Measurements from ENCODE around the gene DLGAP1. TPM values are rescaled to one million over a fixed set of nuclear protein-coding genes. Genes with fewer than 3 reads are reported as not detected.

DLGAP1 gene
- total and polyA plus RNA-seq, 9 donors, result 2.0 to 42.7 (median 3.8) TPM

DNA sequence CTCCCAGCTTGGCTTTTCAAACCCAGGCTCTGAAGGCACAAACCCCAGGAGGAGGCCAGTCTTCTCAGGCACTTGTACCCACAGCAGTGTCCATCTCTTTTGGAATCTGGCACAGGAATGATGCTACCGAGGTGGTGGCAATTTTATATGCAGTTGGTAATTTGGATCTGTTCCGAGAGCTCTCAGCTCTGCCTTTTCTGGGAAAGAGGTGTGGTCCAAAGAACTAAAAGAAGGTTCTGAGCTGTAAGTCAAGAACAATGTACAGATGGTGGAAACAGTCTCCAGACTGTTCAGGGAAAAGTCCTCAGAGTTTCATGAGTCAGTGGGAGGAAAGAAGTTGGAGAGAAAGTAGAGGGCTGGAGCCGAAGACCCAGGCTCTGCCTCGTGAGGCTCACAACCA is 651.8 kb downstream of the DLGAP1 start:
- intact Hi-C loops (cut with DNase I), result no loop called here
- 69 to 92% (median 82%) methylated on average over 4 of the region's 4 CpGs for WGBS, 3 donors
- no peak overlapping the region for H3K4me3 ChIP-seq
- DNase-seq, result no peak
- TF ChIP-seq EP300 (IDR thresholded peaks at IDR 0.05) (no peak), POLR2A (IDR thresholded peaks at IDR 0.05) (no peak)
- TF ChIP-seq, protein P1, sequence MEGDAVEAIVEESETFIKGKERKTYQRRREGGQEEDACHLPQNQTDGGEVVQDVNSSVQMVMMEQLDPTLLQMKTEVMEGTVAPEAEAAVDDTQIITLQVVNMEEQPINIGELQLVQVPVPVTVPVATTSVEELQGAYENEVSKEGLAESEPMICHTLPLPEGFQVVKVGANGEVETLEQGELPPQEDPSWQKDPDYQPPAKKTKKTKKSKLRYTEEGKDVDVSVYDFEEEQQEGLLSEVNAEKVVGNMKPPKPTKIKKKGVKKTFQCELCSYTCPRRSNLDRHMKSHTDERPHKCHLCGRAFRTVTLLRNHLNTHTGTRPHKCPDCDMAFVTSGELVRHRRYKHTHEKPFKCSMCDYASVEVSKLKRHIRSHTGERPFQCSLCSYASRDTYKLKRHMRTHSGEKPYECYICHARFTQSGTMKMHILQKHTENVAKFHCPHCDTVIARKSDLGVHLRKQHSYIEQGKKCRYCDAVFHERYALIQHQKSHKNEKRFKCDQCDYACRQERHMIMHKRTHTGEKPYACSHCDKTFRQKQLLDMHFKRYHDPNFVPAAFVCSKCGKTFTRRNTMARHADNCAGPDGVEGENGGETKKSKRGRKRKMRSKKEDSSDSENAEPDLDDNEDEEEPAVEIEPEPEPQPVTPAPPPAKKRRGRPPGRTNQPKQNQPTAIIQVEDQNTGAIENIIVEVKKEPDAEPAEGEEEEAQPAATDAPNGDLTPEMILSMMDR (IDR thresholded peaks at IDR 0.05), result no peak
- H3K27ac ChIP-seq, result no peak overlapping the region
- no peaks in the 10 kb centered on the region for H3K36me3 ChIP-seq
- H3K9me3 ChIP-seq, result no peaks in the 10 kb centered on the region
- H3K4me1 ChIP-seq (ENCODE audit: insufficient read depth), result no peaks in the 10 kb centered on the region
- no peaks in the 10 kb centered on the region for H3K27me3 ChIP-seq

DNA sequence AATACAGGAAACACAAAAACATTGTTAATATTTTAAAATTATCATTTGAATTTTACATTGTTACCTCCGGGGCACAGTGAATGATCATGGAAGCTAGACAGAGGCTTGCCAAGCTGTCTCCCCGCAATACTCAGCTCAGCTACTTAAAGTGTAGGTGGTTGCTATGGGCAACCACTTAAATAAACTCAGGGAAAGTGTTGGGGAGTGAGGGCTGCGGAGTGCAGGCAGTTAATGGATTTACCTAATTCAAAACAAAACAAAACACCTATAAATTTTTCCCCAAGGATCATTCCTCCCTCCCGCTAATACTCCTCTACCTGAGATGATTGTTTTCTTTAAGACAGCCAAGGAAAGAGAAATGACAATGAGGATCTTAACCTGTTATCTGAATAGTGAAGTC is 655.6 kb downstream of the DLGAP1 start:
- Histone ChIP-seq H3K27me3 (no peaks in the 10 kb centered on the region), H3K4me3 (no peak overlapping the region), H3K9me3 (no peaks in the 10 kb centered on the region), H3K27ac (no peak overlapping the region), H3K4me1 (ENCODE audit: insufficient read depth) (no peaks in the 10 kb centered on the region), H3K36me3 (no peaks in the 10 kb centered on the region)
- no peak for DNase-seq
- WGBS, 3 donors, result 43 to 52% (median 43%) methylated on average over 4 of the region's 4 CpGs
- TF ChIP-seq POLR2A (IDR thresholded peaks at IDR 0.05) (no peak), EP300 (IDR thresholded peaks at IDR 0.05) (no peak)
- TF ChIP-seq, protein P1 (IDR thresholded peaks at IDR 0.05), result no peak
- intact Hi-C loops (cut with DNase I), result no loop called here

DNA sequence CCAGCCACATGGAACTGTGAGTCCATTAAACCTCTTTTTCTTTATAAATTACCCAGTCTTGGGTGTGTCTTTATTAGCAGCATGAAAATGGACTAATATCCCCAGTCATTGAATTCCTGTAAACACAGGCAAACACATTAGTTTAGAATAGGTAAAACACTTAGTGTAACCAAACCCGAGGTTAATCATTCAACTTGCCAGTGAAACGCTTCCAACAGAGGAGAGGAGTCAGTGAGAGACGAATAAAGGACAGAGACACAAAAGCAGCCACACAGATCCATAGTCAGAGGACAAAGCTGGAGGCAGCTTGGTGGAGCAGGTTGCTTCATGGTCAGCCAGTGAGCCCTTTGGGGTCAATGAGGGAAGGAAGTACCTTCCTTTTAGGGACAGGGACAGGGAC is 657.1 kb downstream of the DLGAP1 start:
- Histone ChIP-seq H3K4me1 (ENCODE audit: insufficient read depth) (no peaks in the 10 kb centered on the region), H3K27me3 (no peaks in the 10 kb centered on the region), H3K9me3 (no peaks in the 10 kb centered on the region), H3K36me3 (no peaks in the 10 kb centered on the region), H3K27ac (no peak overlapping the region), H3K4me3 (no peak overlapping the region)
- WGBS, 3 donors, result 93 to 95% (median 95%) methylated on average over 3 of the region's 3 CpGs
- TF ChIP-seq POLR2A (IDR thresholded peaks at IDR 0.05) (no peak), EP300 (IDR thresholded peaks at IDR 0.05) (no peak)
- TF ChIP-seq, protein P1 (IDR thresholded peaks at IDR 0.05), result no peak
- intact Hi-C loops (cut with DNase I), result no loop called here
- no peak for DNase-seq

DNA sequence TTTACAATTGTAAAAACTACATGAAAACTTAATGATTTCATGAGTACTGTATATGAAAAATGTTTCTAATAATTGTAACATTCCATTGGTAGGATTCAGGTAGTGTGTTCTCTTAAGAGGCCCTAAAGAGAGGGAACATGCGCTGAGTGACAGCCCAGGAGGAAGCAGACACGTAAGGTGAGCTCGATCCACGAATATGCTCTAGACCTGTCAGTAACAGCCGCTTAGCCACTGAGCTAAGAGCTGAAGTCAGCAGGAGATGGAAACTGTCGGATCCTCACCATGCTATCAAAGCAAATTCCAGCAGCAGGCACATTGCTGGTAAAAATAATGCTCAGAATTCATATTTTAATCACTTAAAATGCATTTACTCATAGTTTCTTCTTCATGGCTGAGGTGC is 658.7 kb downstream of the DLGAP1 start:
- no peaks in the 10 kb centered on the region for H3K27me3 ChIP-seq
- no peak for DNase-seq
- intact Hi-C loops (cut with DNase I), result no loop called here
- H3K4me1 ChIP-seq (ENCODE audit: insufficient read depth), result no peaks in the 10 kb centered on the region
- no peak overlapping the region for H3K4me3 ChIP-seq
- 91 to 95% (median 93%) methylated on average over 6 of the region's 6 CpGs for WGBS, 3 donors
- no peaks in the 10 kb centered on the region for H3K36me3 ChIP-seq
- H3K27ac ChIP-seq, result no peak overlapping the region
- no peak for TF ChIP-seq EP300 (IDR thresholded peaks at IDR 0.05)
- no peak for TF ChIP-seq POLR2A (IDR thresholded peaks at IDR 0.05)
- TF ChIP-seq, protein P1 (IDR thresholded peaks at IDR 0.05), result no peak
- H3K9me3 ChIP-seq, result no peaks in the 10 kb centered on the region
